ENCODE results near the gene REN.

Gene REN

GRCh38 chr1:204153667-204154066, 12.5 kb downstream of the REN start:
- DNase-seq (ENCODE audit: low spot score) = no peak

- no peak for DNase-seq (ENCODE audit: low spot score)
Observed at GRCh38 chr1:204152310-204153044, 13.7 kb downstream of the REN start.

- peak; percentile 81 for DNase-seq (ENCODE audit: low spot score)
Observed at GRCh38 chr1:204151552-204152309, 14.4 kb downstream of the REN start, which contains the start of gene ETNK2. TSS of gene ETNK2 (minus strand) at chr1:204152044. CDS start at chr1:204151852, 192 bp downstream.

- peak; percentile 61 for DNase-seq (ENCODE audit: low spot score)
Observed at GRCh38 chr1:204150702-204151551, 15.2 kb downstream of the REN start.

- DNase-seq (ENCODE audit: low spot score) = no peak
Observed at GRCh38 chr1:204149635-204150565, 16.2 kb downstream of the REN start.

GRCh38 chr1:204149107-204149506, 17.0 kb downstream of the REN start:
- DNase-seq (ENCODE audit: low spot score) = no peak

- no peak for DNase-seq (ENCODE audit: low spot score)
Observed at GRCh38 chr1:204147406-204148383, 18.4 kb downstream of the REN start.

- no peak for DNase-seq (ENCODE audit: low spot score)
Observed at GRCh38 chr1:204146965-204147364, 19.2 kb downstream of the REN start.

- no peak for DNase-seq (ENCODE audit: low spot score)
Observed at GRCh38 chr1:204146309-204146708, 19.8 kb downstream of the REN start.

- no peak for DNase-seq (ENCODE audit: low spot score)
Observed at GRCh38 chr1:204145033-204145504, 21.1 kb downstream of the REN start.

- DNase-seq (ENCODE audit: low spot score) = no peak
Observed at GRCh38 chr1:204143276-204144041, 22.7 kb downstream of the REN start.

GRCh38 chr1:204142032-204142974, 23.8 kb downstream of the REN start:
- no peak for DNase-seq (ENCODE audit: low spot score)

GRCh38 chr1:204141131-204141530, 25.0 kb downstream of the REN start:
- DNase-seq (ENCODE audit: low spot score) = no peak

- no peak for DNase-seq (ENCODE audit: low spot score)
Observed at GRCh38 chr1:204139952-204140351, 26.2 kb downstream of the REN start.

- no peak for DNase-seq (ENCODE audit: low spot score)
Observed at GRCh38 chr1:204139088-204139487, 27.0 kb downstream of the REN start.

GRCh38 chr1:204136814-204137213, 29.3 kb downstream of the REN start:
- no peak for DNase-seq (ENCODE audit: low spot score)

- DNase-seq (ENCODE audit: low spot score) = no peak
Observed at GRCh38 chr1:204134103-204134502, 32.0 kb downstream of the REN start.

GRCh38 chr1:204132718-204133117, 33.4 kb downstream of the REN start:
- no peak for DNase-seq (ENCODE audit: low spot score)
